Measurements from ENCODE around the gene DGCR6. TPM values are rescaled to one million over a fixed set of nuclear protein-coding genes. Genes with fewer than 3 reads are reported as not detected.
"Not testable (repeated sequence)": the region's sequence is repeated elsewhere in the genome, so short reads cannot be mapped to it uniquely, and the experiment has no call there.

DGCR6 gene
- total RNA-seq, 2 experiments from 2014 or later = 0.91 to 1.8 TPM

- H3K9me3 Mint-ChIP-seq; DNase-seq; H3K4me3 Mint-ChIP-seq; H3K27ac Mint-ChIP-seq; H3K36me3 Mint-ChIP-seq (ENCODE audit: low read depth); H3K27me3 Mint-ChIP-seq; H3K4me1 Mint-ChIP-seq; CTCF ChIA-PET; POLR2A ChIA-PET: not testable (repeated sequence)
Observed at GRCh38 chr22:18914558-18914957, 8.4 kb downstream of the DGCR6 start.

GRCh38 chr22:18915550-18915949 lies 9.4 kb downstream of the DGCR6 start:
- H3K4me3 Mint-ChIP-seq; POLR2A ChIA-PET; H3K4me1 Mint-ChIP-seq; CTCF ChIA-PET; H3K27ac Mint-ChIP-seq; DNase-seq; H3K36me3 Mint-ChIP-seq (ENCODE audit: low read depth); H3K9me3 Mint-ChIP-seq; H3K27me3 Mint-ChIP-seq: not testable (repeated sequence)

DNA sequence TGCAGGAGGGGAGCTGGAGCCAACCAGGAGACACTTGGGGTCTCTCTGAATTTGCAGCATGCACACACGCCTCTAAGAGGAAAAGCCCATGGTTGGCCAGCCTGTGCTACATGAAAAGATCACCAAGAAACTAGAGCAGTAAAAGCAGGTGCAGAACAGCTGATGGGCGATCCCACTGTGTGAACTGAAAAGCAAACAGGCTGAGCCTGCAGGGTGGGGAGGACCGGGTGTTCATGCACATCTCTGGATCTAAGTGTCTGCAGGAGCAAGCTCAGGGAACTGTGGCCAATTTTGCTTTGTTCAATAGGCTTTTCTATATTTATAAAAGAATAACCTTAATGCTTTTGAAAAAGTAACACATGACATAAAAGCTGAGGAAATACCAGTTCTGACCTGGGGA lies 11.7 kb downstream of the DGCR6 start:
- H3K4me3 Mint-ChIP-seq; POLR2A ChIA-PET; H3K4me1 Mint-ChIP-seq; H3K9me3 Mint-ChIP-seq; H3K36me3 Mint-ChIP-seq (ENCODE audit: low read depth); H3K27ac Mint-ChIP-seq; H3K27me3 Mint-ChIP-seq; CTCF ChIA-PET; DNase-seq: not testable (repeated sequence)

- DNase-seq; H3K4me1 Mint-ChIP-seq; H3K9me3 Mint-ChIP-seq; H3K4me3 Mint-ChIP-seq; H3K36me3 Mint-ChIP-seq (ENCODE audit: low read depth); H3K27ac Mint-ChIP-seq; CTCF ChIA-PET; POLR2A ChIA-PET; H3K27me3 Mint-ChIP-seq: not testable (repeated sequence)
Observed at GRCh38 chr22:18920257-18920902, 14.3 kb downstream of the DGCR6 start.

GRCh38 chr22:18925368-18926064 lies 19.4 kb downstream of the DGCR6 start:
- no peaks in the 10 kb centered on the region for H3K4me1 Mint-ChIP-seq
- no peak overlapping the region for H3K4me3 Mint-ChIP-seq
- no peak for DNase-seq
- no peaks in the 10 kb centered on the region for H3K36me3 Mint-ChIP-seq (ENCODE audit: low read depth)
- H3K27me3 Mint-ChIP-seq = no peaks in the 10 kb centered on the region
- H3K27ac Mint-ChIP-seq = no peak overlapping the region
- no peaks in the 10 kb centered on the region for H3K9me3 Mint-ChIP-seq
- ChIA-PET CTCF (no interaction called here), POLR2A (no interaction called here)

DNA sequence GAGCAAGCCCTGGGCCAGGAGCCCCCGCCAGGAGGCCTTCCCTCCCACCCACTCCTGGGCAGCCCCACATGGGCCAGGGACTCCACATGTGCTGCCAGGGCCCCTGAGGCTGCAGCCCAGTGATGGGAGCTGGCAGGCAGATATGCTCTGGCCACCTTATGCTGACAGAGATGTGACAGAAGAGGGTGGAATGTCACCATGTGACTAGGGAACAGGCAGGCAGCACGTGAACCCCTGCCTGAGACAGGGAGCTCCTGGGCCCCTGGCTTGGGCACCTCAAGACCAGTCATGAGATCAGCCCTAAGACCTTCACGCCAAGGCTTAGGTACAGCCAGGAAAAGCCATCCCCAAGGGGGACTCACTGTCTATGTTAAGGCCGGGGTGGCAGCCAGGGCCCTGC lies 20.9 kb downstream of the DGCR6 start:
- Mint-ChIP-seq H3K36me3 (ENCODE audit: low read depth) (no peaks in the 10 kb centered on the region), H3K27me3 (no peaks in the 10 kb centered on the region), H3K27ac (no peak overlapping the region), H3K9me3 (no peaks in the 10 kb centered on the region), H3K4me3 (no peak overlapping the region), H3K4me1 (no peaks in the 10 kb centered on the region)
- POLR2A ChIA-PET = no interaction called here
- DNase-seq = no peak
- CTCF ChIA-PET = no interaction called here

GRCh38 chr22:18927573-18927972 lies 21.5 kb downstream of the DGCR6 start:
- Mint-ChIP-seq H3K27ac (no peak overlapping the region), H3K27me3 (no peaks in the 10 kb centered on the region), H3K36me3 (ENCODE audit: low read depth) (no peaks in the 10 kb centered on the region), H3K9me3 (no peaks in the 10 kb centered on the region), H3K4me3 (no peak overlapping the region), H3K4me1 (no peaks in the 10 kb centered on the region)
- no peak for DNase-seq
- ChIA-PET POLR2A (no interaction called here), CTCF (no interaction called here)

DNA sequence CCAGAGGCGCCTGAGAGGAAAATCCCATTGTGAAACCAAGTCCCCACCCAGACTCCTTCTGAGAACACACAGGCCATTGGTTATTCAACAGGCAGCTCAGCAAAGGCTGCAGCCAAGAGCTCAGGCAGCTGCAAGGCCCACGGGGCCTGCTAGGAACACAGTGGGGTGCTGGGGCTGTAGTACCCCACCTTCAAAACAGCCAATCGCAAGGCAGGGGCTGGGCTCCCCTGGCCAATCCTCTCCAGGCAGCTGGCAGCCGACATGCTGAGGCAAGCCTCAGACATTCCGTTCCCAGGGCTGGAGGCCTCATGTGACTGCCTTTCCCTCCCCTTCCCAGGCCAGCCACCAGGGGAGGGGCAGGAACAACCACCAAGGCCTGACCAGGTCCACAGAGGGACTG lies 23.3 kb downstream of the DGCR6 start:
- no peak for DNase-seq
- Mint-ChIP-seq H3K36me3 (ENCODE audit: low read depth) (no peaks in the 10 kb centered on the region), H3K27me3 (no peaks in the 10 kb centered on the region), H3K4me3 (no peak overlapping the region), H3K9me3 (no peaks in the 10 kb centered on the region), H3K27ac (no peak overlapping the region), H3K4me1 (no peaks in the 10 kb centered on the region)
- ChIA-PET CTCF (no interaction called here), POLR2A (no interaction called here)

DNA sequence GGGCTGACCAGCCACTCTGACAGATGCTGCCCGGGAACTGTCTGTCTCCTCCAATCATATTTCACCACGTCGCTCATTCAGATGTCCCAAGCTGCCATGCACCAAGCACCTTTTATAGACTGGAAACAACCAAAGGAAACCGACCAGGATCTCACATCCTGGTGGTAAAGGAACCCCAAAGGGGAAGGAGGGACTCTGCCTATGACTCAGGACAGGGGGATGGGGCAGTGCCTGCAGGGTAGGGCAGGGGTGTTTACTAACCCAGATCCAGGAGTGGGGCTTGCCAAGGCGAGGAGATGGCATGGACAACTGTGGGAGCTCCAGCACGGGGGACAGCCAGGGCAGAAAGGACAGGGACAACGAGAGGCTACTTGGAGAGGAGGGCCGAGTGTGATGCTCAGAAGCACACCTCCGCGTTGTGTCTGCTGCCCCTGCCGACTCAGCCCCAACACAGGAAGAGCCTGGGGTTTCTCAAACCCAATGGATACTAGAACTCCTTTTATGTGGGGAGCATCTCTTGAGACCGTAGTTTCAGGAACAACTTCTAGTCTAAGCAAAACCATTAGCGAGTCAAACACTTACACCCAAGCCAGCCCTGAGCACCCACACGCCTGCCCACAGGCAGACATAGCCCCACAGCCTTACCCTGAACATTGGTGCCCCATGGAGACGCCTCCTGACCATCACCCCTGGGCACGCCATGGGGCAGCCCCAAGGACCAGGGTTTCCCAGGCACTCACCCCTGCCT lies 26.0 kb downstream of the DGCR6 start:
- Mint-ChIP-seq H3K27me3 (no peaks in the 10 kb centered on the region), H3K9me3 (no peaks in the 10 kb centered on the region), H3K27ac (no peak overlapping the region), H3K4me1 (no peaks in the 10 kb centered on the region), H3K4me3 (no peak overlapping the region), H3K36me3 (ENCODE audit: low read depth) (no peaks in the 10 kb centered on the region)
- no peak for DNase-seq
- CTCF ChIA-PET = no interaction called here
- POLR2A ChIA-PET = no interaction called here

- no peaks in the 10 kb centered on the region for H3K9me3 Mint-ChIP-seq
- H3K36me3 Mint-ChIP-seq (ENCODE audit: low read depth) = no peaks in the 10 kb centered on the region
- POLR2A ChIA-PET = no interaction called here
- no peak overlapping the region for H3K4me3 Mint-ChIP-seq
- no peaks in the 10 kb centered on the region for H3K4me1 Mint-ChIP-seq
- CTCF ChIA-PET = no interaction called here
- DNase-seq = no peak
- H3K27me3 Mint-ChIP-seq = no peaks in the 10 kb centered on the region
- H3K27ac Mint-ChIP-seq = no peak overlapping the region
Observed at GRCh38 chr22:18933914-18934313, 27.8 kb downstream of the DGCR6 start.

DNA sequence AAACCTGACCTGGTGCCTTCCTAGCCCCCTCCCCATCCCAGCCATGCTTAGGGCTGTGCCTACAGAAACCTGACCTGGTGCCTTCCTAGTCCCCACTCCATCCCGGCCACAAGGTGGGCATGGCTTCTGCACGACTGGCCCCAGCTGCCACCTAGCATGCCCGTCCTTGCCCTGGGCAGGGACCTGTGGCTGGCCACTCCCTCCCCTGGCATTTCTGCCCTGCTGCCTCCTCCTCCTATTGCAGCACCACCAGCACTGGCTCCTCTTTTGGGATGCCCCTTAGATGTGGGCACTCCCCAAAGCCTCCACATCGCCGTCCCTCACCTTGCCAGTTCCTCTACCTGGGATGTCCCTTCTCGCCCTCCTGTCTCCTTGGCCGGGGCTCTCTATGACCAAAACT lies 28.6 kb downstream of the DGCR6 start:
- DNase-seq; H3K4me1 Mint-ChIP-seq; H3K36me3 Mint-ChIP-seq (ENCODE audit: low read depth); CTCF ChIA-PET; H3K4me3 Mint-ChIP-seq; POLR2A ChIA-PET; H3K27ac Mint-ChIP-seq; H3K9me3 Mint-ChIP-seq; H3K27me3 Mint-ChIP-seq: not testable (repeated sequence)

GRCh38 chr22:18935889-18936529 lies 29.9 kb downstream of the DGCR6 start, which contains the start of gene PRODH:
Gene PRODH, minus strand, starts transcription at chr22:18936293. Its CDS starts 6 bp downstream, at chr22:18936287.
- Mint-ChIP-seq H3K4me1 (no peaks in the 10 kb centered on the region), H3K9me3 (no peaks in the 10 kb centered on the region), H3K27me3 (no peaks in the 10 kb centered on the region), H3K27ac (no peak within 1 kb of the TSS), H3K36me3 (ENCODE audit: low read depth) (no peaks in the 10 kb centered on the region), H3K4me3 (no peak within 1 kb of the TSS)
- ChIA-PET POLR2A (interaction anchor here (1.3 kb wide), 1 partner anchor 30 kb away, joined by 3 read pairs; the partner anchor contains the start of gene DGCR6), CTCF (no interaction called here)
- DNase-seq = no peak

- H3K27ac Mint-ChIP-seq; POLR2A ChIA-PET; H3K4me1 Mint-ChIP-seq; DNase-seq; H3K9me3 Mint-ChIP-seq; H3K36me3 Mint-ChIP-seq (ENCODE audit: low read depth); H3K27me3 Mint-ChIP-seq; CTCF ChIA-PET; H3K4me3 Mint-ChIP-seq: not testable (repeated sequence)
Observed at GRCh38 chr22:18938691-18939090, 32.6 kb downstream of the DGCR6 start.
